Esophagus muscularis mucosa (tissue), 4 donors: ENCODE data around the gene CD72. TPM values are rescaled to one million over a fixed set of nuclear protein-coding genes. Genes with fewer than 3 reads are reported as not detected.
"Not testable (repeated sequence)": the region's sequence is repeated elsewhere in the genome, so short reads cannot be mapped to it uniquely, and the experiment has no call there.

Experiments
- DNase-seq: peaks from one replicate; pipeline ENCODE4 v3.0.0-alpha.2; 2017; ENCODE audit errors: extremely low spot score
- H3K27ac ChIP-seq, 4 donors: fragments of 200-600 bp; sonication (generic); replicated peaks in 1 of 4; 1 replicate in 3 of 4; 2 replicates in 1 of 4; pipeline ENCODE4 v1.5.1; 2016 to 2019; ENCODE audit warnings: mild to moderate bottlenecking in 1 of 4
- H3K27me3 ChIP-seq, 4 donors: fragments of 200-600 bp; sonication (generic); one replicate each; pipeline versions ENCODE4 v1.5.1 to v1.6.0; 2016 to 2019
- H3K36me3 ChIP-seq, 4 donors: fragments of 200-600 bp; sonication (generic); one replicate each; pipeline ENCODE4 v1.5.1; 2016 to 2019
- H3K4me1 ChIP-seq, 4 donors: fragments of 200-600 bp; sonication (generic); one replicate each; pipeline ENCODE4 v1.5.1; 2016 to 2019
- H3K4me3 ChIP-seq, 4 donors: fragments of 200-600 bp; sonication (generic); 1 replicate in 2 of 4; 2 replicates in 2 of 4; pipeline ENCODE4 v1.5.1; 2016 to 2019; ENCODE audit warnings: mild to moderate bottlenecking in 4 of 4, moderate library complexity in 1 of 4
- H3K9me3 ChIP-seq, 4 donors: fragments of 200-600 bp; sonication (generic); 1 replicate in 3 of 4; 2 replicates in 1 of 4; pipeline ENCODE4 v1.5.1; 2016 to 2019
- EP300 ChIP-seq: sonication (generic); formaldehyde crosslinking; IDR thresholded peaks from one replicate; pipeline ENCODE4 v1.6.1; 2017; ENCODE audit warnings: antibody characterized with exemption
- POLR2A ChIP-seq: fragments of 450-650 bp; IDR thresholded peaks from one replicate; pipeline ENCODE4 v1.6.1; 2017; ENCODE audit warnings: antibody characterized with exemption, moderate library complexity, mild to moderate bottlenecking, low read depth
- POLR2AphosphoS5 ChIP-seq, 2 donors: sonication (generic); formaldehyde crosslinking; IDR thresholded peaks; one replicate each; pipeline ENCODE4 v1.6.1; 2017; ENCODE audit warnings: antibody characterized with exemption in 2 of 2
- WGBS: methylation state at CpG from one replicate; pipeline ENCODE4 v1.1.5; 2018; 5-methylcytosine and 5-hydroxymethylcytosine counted together
- intact Hi-C: fragments of 100-400 bp; cut with DNase I; formaldehyde crosslinking; loops from one replicate; pipeline ENCODE4 v1.15.1; 2023
- total RNA-seq, 4 donors: library from RNA; depleted of rRNA; stranded (reverse); fragments of >200 nt; gene quantifications; one replicate each; pipeline versions ENCODE4 v1.1.0 to v1.2.1, GENCODE V29; 2016
- TF ChIP-seq, protein P1 (sequence below), 3 experiments: fragments of 200-600 bp in 2 of 3; fragments of 450-650 bp in 1 of 3; sonication (generic) in 2 of 3; IDR thresholded peaks; one replicate each; pipeline ENCODE4 v1.5.1; 2017 to 2019; ENCODE audit warnings: antibody characterized with exemption in 3 of 3, mild to moderate bottlenecking in 2 of 3, moderate library complexity in 1 of 3

The CD72 gene
- total RNA-seq, 4 donors from 2014 or later, result 1.4 to 2.2 TPM; not detected in 2

DNA sequence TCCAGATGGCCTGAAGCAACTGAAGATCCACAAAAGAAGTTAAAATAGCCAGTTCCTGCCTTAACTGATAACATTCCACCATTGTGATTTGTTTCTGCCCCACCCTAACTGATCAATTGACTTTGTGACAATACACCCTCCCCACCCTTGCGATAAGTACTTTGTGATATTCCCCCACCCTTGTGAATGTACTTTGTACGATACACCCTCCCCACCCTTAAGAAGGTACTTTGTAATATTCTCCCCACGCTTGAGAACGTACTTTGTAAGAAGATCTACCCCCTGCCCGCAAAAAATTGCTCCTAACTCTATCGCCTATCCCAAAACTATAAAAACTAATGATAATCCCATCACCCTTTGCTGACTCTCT lies 18.6 kb upstream of the CD72 start:
- WGBS, result 97% methylated on average over 6 of the region's 6 CpGs
- intact Hi-C loops, H3K4me1 ChIP-seq, H3K27ac ChIP-seq, DNase-seq, H3K4me3 ChIP-seq, H3K27me3 ChIP-seq, H3K36me3 ChIP-seq, H3K9me3 ChIP-seq: not testable (repeated sequence)

DNA sequence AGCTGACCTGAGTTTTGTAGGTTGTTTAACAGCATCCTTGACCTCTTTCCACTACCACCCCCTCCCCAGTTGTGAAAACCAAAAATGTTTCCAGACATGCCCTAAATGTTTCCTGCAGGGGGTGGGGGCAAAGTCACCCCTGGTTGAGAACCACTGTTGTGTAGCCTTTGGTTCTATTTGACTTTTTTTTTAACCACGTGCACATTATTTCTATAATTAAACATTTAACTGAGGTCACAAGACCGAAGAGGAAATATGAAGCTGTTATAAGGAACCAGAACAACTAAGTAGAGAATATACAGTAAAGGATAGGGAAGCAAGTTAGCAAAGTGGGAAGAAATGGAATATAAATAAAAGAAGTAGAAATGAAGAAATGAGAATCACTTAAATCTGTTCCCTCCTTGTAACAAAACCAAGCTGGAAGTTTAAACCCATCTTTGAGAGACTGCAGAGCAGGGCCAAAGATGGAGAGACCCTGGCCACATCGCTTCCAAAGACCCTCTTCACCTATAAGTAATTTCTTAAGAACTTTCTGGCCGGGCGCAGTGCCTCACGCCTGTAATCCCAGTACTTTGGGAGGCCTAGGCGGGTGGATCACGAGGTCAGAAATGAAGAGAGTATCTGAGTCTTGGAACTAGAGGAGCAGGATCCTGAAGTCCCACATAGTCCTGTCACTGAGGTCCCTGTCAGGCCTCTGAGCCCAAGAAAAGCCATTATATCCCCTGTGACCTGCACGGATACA lies 18.1 kb upstream of the CD72 start:
- intact Hi-C loops, result no loop called here
- H3K27me3 ChIP-seq, result no peaks in the 10 kb centered on the region
- TF ChIP-seq, protein P1, sequence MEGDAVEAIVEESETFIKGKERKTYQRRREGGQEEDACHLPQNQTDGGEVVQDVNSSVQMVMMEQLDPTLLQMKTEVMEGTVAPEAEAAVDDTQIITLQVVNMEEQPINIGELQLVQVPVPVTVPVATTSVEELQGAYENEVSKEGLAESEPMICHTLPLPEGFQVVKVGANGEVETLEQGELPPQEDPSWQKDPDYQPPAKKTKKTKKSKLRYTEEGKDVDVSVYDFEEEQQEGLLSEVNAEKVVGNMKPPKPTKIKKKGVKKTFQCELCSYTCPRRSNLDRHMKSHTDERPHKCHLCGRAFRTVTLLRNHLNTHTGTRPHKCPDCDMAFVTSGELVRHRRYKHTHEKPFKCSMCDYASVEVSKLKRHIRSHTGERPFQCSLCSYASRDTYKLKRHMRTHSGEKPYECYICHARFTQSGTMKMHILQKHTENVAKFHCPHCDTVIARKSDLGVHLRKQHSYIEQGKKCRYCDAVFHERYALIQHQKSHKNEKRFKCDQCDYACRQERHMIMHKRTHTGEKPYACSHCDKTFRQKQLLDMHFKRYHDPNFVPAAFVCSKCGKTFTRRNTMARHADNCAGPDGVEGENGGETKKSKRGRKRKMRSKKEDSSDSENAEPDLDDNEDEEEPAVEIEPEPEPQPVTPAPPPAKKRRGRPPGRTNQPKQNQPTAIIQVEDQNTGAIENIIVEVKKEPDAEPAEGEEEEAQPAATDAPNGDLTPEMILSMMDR (IDR thresholded peaks at IDR 0.05), result no peak
- no peak for TF ChIP-seq POLR2A
- no peak for TF ChIP-seq EP300
- TF ChIP-seq POLR2AphosphoS5 (IDR thresholded peaks at IDR 0.05), result no peak
- H3K36me3 ChIP-seq, result peaks cover 0 to 5% (median 0%) of the 10 kb centered on the region in 4 donors
- H3K9me3 ChIP-seq, result no peaks in the 10 kb centered on the region
- H3K4me3 ChIP-seq, result no peak overlapping the region
- 84% methylated on average over 9 of the region's 9 CpGs for WGBS
- H3K27ac ChIP-seq, result no peak overlapping the region
- H3K4me1 ChIP-seq, result peaks cover 0 to 2% (median 0%) of the 10 kb centered on the region in 4 donors
- DNase-seq, result no peak

DNA sequence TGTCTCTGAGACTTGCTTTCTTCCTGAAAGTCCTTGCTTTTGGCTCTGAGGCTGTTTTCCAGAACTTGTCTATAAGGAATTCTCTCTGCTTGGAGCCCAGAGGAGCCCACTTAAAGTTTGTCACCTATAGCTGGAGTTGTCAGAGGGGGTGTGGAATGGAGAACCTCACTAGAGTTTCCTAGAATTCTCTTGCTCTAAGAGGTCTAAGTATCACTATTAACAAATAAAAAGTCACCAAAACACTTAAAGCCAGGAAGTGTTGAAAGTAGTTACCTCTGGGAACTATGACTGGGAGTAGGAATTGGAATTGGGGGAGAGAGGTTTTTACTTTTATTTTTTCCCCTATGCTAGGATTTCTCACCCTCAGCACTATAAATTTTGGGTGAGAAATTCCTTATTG lies 17.5 kb upstream of the CD72 start:
- H3K4me3 ChIP-seq, result no peak overlapping the region
- TF ChIP-seq POLR2A (no peak), POLR2AphosphoS5 (IDR thresholded peaks at IDR 0.05) (no peak), EP300 (no peak)
- TF ChIP-seq, protein P1 (IDR thresholded peaks at IDR 0.05), result no peak
- H3K4me1 ChIP-seq, result peaks cover 0 to 2% (median 0%) of the 10 kb centered on the region in 4 donors
- intact Hi-C loops, result no loop called here
- peaks cover 0 to 3% (median 0%) of the 10 kb centered on the region in 4 donors for H3K36me3 ChIP-seq
- H3K27me3 ChIP-seq, result no peaks in the 10 kb centered on the region
- no peaks in the 10 kb centered on the region for H3K9me3 ChIP-seq
- DNase-seq, result no peak
- no peak overlapping the region for H3K27ac ChIP-seq

DNA sequence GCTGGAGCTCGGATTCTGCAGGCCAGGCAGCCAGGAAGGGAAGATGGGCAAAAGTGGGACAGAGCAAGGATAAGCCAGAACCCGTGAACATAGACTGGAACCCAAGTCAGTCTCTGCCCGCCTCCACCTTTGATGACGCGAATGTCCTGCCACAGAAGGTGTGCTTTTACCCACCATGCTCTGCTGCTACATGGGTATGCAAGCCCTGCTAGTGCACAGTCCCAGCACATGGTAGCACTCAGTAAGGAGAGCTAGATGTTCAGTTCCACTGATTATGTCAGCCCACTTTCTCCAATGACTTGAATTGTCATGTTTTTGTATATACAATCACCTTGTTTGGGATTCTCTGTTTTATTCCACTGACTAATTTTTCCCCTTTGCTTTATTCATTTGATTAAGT lies 11.4 kb upstream of the CD72 start:
- DNase-seq, result no peak
- Histone ChIP-seq H3K4me3 (no peak overlapping the region), H3K27me3 (no peaks in the 10 kb centered on the region), H3K9me3 (no peaks in the 10 kb centered on the region), H3K4me1 (no peaks in the 10 kb centered on the region), H3K36me3 (no peaks in the 10 kb centered on the region), H3K27ac (no peak overlapping the region)
- intact Hi-C loops, result no loop called here
- TF ChIP-seq EP300 (no peak), POLR2AphosphoS5 (IDR thresholded peaks at IDR 0.05) (no peak)
- TF ChIP-seq, protein P1 (IDR thresholded peaks at IDR 0.05), result no peak
- 89% methylated on average over 5 of the region's 5 CpGs for WGBS

DNA sequence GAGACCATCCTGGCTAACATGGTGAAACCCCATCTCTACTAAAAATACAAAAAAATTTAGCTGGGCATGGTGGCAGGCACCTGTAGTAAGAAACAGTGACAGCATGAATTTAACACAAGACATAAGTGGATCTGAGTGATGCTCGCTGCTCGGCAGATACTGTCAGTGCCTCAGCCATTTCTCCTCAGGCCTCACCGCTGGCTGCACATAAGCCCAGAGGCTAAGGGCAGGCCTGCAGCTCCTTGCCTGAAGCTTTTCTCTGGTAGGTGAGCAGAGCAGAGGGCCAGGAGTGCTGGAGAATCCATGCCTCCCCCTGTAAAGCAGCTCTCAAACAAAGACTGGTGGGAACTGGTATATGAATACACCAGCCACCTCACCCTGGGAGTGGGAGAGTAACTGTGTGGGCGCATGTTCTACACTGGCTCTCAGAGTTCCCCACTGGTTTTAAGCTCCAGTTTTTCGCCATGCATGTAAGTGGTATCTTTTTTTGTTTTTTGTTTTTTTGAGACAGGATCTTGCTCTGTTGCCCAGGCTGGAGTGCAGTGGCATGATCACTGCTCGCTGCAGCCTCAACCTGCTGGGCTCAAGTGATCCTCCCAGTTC lies 10.3 kb upstream of the CD72 start:
- no peaks in the 10 kb centered on the region for H3K27me3 ChIP-seq
- no peaks in the 10 kb centered on the region for H3K36me3 ChIP-seq
- no peak overlapping the region for H3K4me3 ChIP-seq
- TF ChIP-seq, protein P1 (IDR thresholded peaks at IDR 0.05), result no peak
- TF ChIP-seq EP300 (no peak), POLR2A (no peak), POLR2AphosphoS5 (IDR thresholded peaks at IDR 0.05) (no peak)
- no peak for DNase-seq
- intact Hi-C loops, result no loop called here
- H3K4me1 ChIP-seq, result no peaks in the 10 kb centered on the region
- WGBS, result 98% methylated on average over 4 of the region's 6 CpGs
- no peaks in the 10 kb centered on the region for H3K9me3 ChIP-seq
- no peak overlapping the region for H3K27ac ChIP-seq
